SU-DHL-6 (cell line): Measurements from ENCODE around the gene KDM3A.

Experiments used
- H2AFZ ChIP-seq: fragments of 200-600 bp; sonication (generic); 2 replicates; pipeline ENCODE4 v1.6.1; 2014; ENCODE audit warnings: low read depth, mild to moderate bottlenecking, moderate library complexity, mixed read lengths, antibody characterized with exemption, low read length; ENCODE audit not compliant: severe bottlenecking
- H3F3A ChIP-seq: fragments of 200-600 bp; shearing (Covaris generic); 2 replicates; pipeline ENCODE4 v1.6.0; 2016; ENCODE audit warnings: antibody characterized with exemption, mild to moderate bottlenecking; ENCODE audit not compliant: insufficient read depth
- H3K27ac ChIP-seq: fragments of 200-600 bp; sonication (generic); 2 replicates; pipeline ENCODE4 v1.5.1; 2016; ENCODE audit warnings: low read depth, mild to moderate bottlenecking, low read length, moderate library complexity, mixed read lengths
- H3K27me3 ChIP-seq: fragments of 200-600 bp; sonication (generic), shearing (Covaris generic); 2 replicates; pipeline ENCODE4 v1.6.0; 2014; ENCODE audit warnings: mild to moderate bottlenecking, low read length
- H3K36me3 ChIP-seq: fragments of 200-600 bp; sonication (generic); 2 replicates; pipeline ENCODE4 v1.6.1; 2014; ENCODE audit warnings: mild to moderate bottlenecking, low read length, mixed read lengths
- H3K4me2 ChIP-seq: fragments of 300-600, 200-600 bp; shearing (Covaris generic), sonication (generic); 2 replicates; pipeline ENCODE4 v1.6.0; 2014; ENCODE audit warnings: low read length, low read depth, mild to moderate bottlenecking; ENCODE audit not compliant: poor library complexity, severe bottlenecking
- H3K4me3 ChIP-seq: fragments of 200-600 bp; sonication (generic); 2 replicates; pipeline ENCODE4 v1.5.1; 2014; ENCODE audit warnings: antibody characterized with exemption, low read length, mild to moderate bottlenecking, mixed read lengths; ENCODE audit not compliant: insufficient read depth, poor library complexity, severe bottlenecking
- H3K79me2 ChIP-seq: fragments of 200-600 bp; sonication (generic); 2 replicates; pipeline ENCODE4 v1.6.1; 2014; ENCODE audit warnings: mild to moderate bottlenecking, low read length, moderate library complexity; ENCODE audit not compliant: insufficient read depth
- H3K9ac ChIP-seq: fragments of 200-600 bp; sonication (generic); 2 replicates; pipeline ENCODE4 v1.7.0; 2014; ENCODE audit warnings: mild to moderate bottlenecking, low read length
- H3K9me2 ChIP-seq: fragments of 200-600 bp; sonication (generic); replicated peaks from 2 replicates; pipeline ENCODE4 v1.6.1; 2014; ENCODE audit warnings: low read length; ENCODE audit not compliant: insufficient read depth
- H3K9me3 ChIP-seq: fragments of 200-600 bp; sonication (generic); 2 replicates; pipeline ENCODE4 v1.6.1; 2014; ENCODE audit warnings: low read length, mixed read lengths; ENCODE audit not compliant: insufficient read depth
- H4K20me1 ChIP-seq: fragments of 200-600 bp; sonication (generic); 2 replicates; pipeline ENCODE4 v1.6.1; 2014; ENCODE audit warnings: low read depth, mild to moderate bottlenecking, antibody characterized with exemption, low read length, moderate library complexity, mixed read lengths
- CTCF ChIP-seq: fragments of 200-600 bp; sonication (generic); IDR thresholded peaks from one replicate; pipeline ENCODE4 v1.5.1; 2017; ENCODE audit warnings: antibody characterized with exemption, mild to moderate bottlenecking, low read length, moderate library complexity; ENCODE audit not compliant: insufficient read depth, poor library complexity, severe bottlenecking
- EZH2phosphoT487 ChIP-seq: fragments of 200-600 bp; sonication (generic), shearing (Covaris generic); conservative IDR thresholded peaks from 2 replicates; pipeline ENCODE4 v1.6.1; 2018; ENCODE audit warnings: mild to moderate bottlenecking, antibody characterized with exemption, low read length, moderate library complexity, mixed read lengths

KDM3A gene

GRCh38 chr2:86446060-86446459 lies 4.9 kb downstream of the KDM3A start:
- H4K20me1 ChIP-seq, result peaks cover 4% of the 10 kb centered on the region
- H3K79me2 ChIP-seq, result peaks cover 60% of the 10 kb centered on the region; the same call in 1 of the 2 replicates

GRCh38 chr2:86453836-86454235 lies 12.7 kb downstream of the KDM3A start:
- H3K79me2 ChIP-seq, result peaks cover 3% of the 10 kb centered on the region; the same call in 1 of the 2 replicates
- no peak overlapping the region for H2AFZ ChIP-seq
- no peak overlapping the region for H3K4me3 ChIP-seq
- no peaks in the 10 kb centered on the region for H3F3A ChIP-seq
- H3K27me3 ChIP-seq, result no peaks in the 10 kb centered on the region
- H3K4me2 ChIP-seq, result no peak overlapping the region
- no peaks in the 10 kb centered on the region for H3K9me3 ChIP-seq
- no peaks in the 10 kb centered on the region for H4K20me1 ChIP-seq
- no peak for TF ChIP-seq CTCF
- TF ChIP-seq EZH2phosphoT487, result no peak
- peaks cover 68% of the 10 kb centered on the region for H3K36me3 ChIP-seq
- H3K9me2 ChIP-seq, result no peaks in the 10 kb centered on the region
- no peak overlapping the region for H3K9ac ChIP-seq
- no peak overlapping the region for H3K27ac ChIP-seq

More at GRCh38 chr2:86446060-86446459, 4.9 kb downstream of the KDM3A start:
- Histone ChIP-seq H3K27ac (no peak overlapping the region), H3K4me3 (no peak overlapping the region), H3K4me2 (no peak overlapping the region), H3K36me3 (peaks cover 17% of the 10 kb centered on the region; the same call in 1 of the 2 replicates), H3K9ac (no peak overlapping the region), H3K27me3 (no peaks in the 10 kb centered on the region), H2AFZ (no peak overlapping the region), H3K9me3 (no peaks in the 10 kb centered on the region), H3K9me2 (no peaks in the 10 kb centered on the region), H3F3A (peaks cover 4% of the 10 kb centered on the region; the same call in 1 of the 2 replicates)
- no peak for TF ChIP-seq EZH2phosphoT487
- TF ChIP-seq CTCF, result no peak

GRCh38 chr2:86454238-86454637 lies 13.1 kb downstream of the KDM3A start:
- H3K9ac ChIP-seq, result no peak overlapping the region
- TF ChIP-seq EZH2phosphoT487, result no peak
- no peak for TF ChIP-seq CTCF
- no peaks in the 10 kb centered on the region for H3K9me3 ChIP-seq
- no peak overlapping the region for H3K4me2 ChIP-seq
- H2AFZ ChIP-seq, result no peak overlapping the region
- H4K20me1 ChIP-seq, result no peaks in the 10 kb centered on the region
- H3K4me3 ChIP-seq, result no peak overlapping the region
- H3K79me2 ChIP-seq, result peaks cover 3% of the 10 kb centered on the region; the same call in 1 of the 2 replicates
- H3K27me3 ChIP-seq, result no peaks in the 10 kb centered on the region
- H3K9me2 ChIP-seq, result no peaks in the 10 kb centered on the region
- no peaks in the 10 kb centered on the region for H3F3A ChIP-seq
- peaks cover 68% of the 10 kb centered on the region for H3K36me3 ChIP-seq
- H3K27ac ChIP-seq, result no peak overlapping the region
